ENCODE data around the gene SLC38A9.

The SLC38A9 gene

DNA sequence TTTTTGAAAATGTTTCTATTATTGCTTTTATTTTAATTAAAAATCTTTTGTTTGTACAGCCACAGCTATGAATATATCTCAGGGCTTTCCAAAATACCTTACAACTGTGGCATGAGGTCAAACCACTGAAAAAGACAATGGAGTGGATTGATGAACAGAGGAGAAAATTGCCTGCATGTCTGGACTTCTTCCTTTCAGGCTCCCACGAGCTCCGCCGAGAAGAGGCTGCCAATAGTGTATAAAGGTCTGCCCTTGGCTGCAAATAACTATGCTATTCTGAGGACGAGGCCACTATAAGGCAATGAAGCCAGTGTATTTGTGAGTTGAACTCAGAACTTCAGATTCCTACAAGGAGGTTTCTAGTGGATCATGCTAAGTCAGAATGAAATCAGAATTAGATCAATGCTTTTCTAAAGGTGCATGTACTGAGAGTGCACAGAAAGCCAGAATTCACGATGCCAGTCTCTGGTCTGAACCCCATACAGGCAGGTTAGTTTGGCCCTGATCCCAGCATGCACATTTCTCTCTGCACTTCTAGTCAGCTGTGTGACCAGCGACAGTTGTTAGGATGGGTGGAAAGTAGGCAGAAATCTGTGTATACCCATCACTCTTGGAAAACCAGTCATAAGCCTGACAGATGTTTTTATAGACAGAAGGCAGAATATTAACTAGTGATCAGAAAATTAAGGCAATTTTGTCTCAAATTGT is 134.6 kb downstream of the SLC38A9 start:
- DNase-seq, result no peak

DNA sequence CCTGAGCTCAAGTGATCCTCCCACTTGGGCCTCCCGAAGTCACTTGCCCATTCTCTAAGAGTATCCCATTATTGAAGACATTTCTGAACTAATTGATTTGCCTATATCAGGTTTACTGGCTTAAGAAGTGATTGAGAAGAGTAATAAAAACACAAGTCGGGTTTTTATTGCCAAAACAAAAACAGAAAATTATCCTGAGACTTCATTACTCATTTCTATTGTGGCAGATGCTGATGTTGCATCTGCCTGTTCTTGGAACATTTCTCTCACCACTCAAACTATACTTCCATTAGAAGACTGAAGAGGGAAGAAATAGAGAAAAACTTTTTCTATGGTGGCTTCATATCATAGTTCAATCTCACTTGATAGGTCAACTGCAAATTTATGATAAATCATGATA is 135.5 kb downstream of the SLC38A9 start:
- DNase-seq, result no peak
